HG03097 (cell line): Measurements from ENCODE around the gene GRIK1.
"Not testable (repeated sequence)": the region's sequence is repeated elsewhere in the genome, so short reads cannot be mapped to it uniquely, and the experiment has no call there.

Source experiments
- ATAC-seq: cut with Tn5 transposase; IDR thresholded peaks from one replicate; pipeline ENCODE4 v1.9.1; 2021; ENCODE audit not compliant: unreplicated experiment, low FRiP score

Gene GRIK1

DNA sequence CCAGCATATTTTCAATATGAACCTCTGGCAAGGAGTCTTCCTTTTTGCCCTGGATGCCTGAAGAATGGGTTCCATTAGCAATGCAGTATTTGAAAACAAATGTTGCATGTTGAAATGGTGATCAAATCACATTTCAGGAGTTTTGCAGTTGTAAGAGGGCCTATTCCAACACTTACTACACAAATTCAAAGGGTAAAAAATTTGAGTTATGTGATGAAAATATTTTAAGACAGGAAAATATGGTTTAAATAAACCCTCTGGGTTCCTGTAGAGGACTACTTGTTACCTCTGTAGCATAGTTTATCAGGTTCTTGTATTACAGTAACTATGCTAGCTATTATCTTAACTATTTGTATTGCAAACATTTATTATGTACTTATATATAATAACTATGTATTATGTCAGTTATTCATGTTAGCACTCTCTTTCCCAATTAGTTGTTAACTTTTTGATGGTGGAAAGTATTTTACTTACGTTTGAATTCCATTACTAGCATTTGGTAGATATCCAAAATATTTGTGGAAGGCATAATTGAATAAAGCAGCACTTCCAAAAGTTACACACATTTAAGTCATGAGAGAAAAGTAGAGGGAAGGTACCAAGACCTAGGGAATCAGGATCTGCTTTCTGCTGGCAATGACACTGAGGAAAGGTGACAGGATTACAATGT lies 312.9 kb downstream of the GRIK1 start:
- no peak for ATAC-seq

DNA sequence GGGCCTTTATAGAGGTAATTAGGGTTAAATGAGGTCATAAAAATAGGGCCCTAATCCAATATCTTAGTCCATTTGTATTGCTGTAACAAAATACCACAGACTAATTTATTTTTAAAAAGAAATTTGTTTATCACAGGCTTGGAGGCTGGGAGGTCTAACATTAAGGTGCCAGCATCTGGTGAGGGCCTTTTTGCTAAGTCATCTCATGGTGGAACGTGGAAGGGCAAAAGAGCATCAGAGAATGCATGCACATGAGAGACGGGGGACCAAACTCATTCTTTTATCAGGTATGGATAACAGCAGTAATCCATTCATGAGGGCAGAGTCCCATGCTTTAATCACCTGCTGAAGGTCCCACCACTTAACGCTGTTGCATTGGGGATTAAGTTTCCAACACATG lies 313.8 kb downstream of the GRIK1 start:
- no peak for ATAC-seq

DNA sequence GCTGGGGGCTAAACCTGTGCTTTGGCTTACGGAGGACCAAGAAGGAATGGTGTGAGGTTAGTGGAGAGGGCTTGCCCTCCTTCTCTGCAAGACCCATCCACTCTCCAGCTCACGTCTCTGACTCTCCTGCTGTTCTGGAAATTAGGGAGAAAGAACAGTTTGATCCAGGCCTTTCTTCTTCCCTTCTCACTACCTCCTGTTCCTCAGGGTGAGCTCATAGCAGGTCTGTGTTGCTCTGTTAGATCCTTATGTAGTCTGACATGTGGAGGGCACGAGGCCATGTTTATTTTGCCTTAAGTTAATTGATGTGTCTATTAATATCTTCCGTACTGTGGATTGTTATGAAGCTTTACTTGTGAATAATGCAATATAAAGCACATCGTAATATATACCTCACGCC lies 315.0 kb downstream of the GRIK1 start:
- ATAC-seq = no peak

DNA sequence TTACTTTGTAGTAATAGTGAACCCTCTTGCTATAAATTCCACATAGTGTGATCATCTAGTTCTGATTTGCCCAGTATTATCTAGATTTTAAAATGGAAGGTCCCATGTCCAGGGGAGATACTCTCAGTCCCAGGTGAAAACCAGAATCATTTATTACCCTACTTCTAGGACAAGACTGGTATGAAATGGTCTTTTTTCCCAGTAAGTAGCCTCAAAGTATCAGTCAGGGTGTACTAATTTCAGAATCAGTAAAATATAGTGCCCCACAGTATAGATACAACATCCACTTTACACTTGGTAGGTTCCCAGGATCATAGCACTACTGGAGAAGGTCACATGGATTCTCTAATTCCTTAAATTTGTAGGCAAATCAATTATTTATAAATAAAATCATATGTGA lies 318.3 kb downstream of the GRIK1 start:
- no peak for ATAC-seq

DNA sequence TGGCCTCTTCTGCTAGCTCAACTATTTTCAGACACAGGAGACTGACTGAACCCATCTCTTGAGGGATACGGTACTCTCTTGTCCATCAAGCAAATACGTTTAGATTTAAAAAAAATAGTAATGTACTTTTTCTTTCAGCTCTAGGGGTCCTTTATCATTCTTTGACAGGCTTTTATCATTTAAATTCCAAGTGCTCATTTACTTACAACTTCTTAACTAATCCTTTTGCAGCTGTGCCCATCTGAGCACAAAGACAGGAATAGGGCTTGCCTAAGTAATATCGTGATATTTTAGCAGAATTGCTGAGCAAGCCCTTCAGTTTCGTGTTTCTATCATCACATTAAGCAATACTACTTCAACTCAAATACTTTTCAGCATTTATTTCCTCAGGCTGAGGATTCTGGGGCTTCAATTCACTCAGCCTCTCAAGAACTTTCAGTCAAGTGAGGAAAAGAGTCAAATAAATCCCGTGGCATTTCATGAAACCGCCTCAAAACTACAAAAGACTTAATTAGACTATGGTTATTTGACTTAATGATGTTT lies 323.5 kb downstream of the GRIK1 start:
- no peak for ATAC-seq

DNA sequence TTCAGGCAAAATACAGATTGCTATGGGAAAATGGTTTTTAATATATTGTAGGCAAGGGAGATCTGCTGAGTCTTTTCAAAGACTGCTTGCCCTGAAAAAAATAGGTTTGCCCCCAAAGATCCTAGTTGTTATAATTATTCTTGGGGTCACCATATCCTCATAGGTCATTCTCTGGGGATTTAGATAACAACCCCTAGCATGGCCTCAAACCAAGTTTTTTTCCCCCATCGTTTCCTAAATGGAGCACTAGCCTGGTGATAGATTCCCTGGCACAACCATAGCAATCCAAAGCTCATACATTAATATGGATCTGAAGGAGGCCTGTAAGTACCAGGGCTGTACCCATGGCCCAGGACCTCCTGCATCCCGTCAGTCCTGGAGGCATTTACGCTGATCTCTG lies 325.9 kb downstream of the GRIK1 start:
- no peak for ATAC-seq

DNA sequence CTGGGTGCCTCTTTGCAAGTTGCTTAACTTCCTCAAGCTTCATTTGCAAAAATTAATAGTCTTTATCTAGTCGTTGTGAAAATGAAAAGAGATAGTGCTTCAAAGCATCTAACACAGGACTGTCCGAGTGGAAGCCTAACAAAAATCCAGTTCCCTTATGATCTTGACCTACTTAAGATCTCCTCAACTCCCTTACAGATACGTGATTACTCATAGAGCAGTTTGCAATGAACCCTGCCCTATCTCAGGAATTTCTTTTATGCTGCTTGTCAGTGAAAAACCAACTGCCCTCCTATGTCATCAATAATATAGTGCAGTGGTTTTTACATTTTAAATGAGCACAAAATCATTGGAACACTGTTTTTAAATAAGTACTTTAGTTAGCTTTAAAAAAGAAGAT lies 326.8 kb downstream of the GRIK1 start:
- no peak for ATAC-seq

DNA sequence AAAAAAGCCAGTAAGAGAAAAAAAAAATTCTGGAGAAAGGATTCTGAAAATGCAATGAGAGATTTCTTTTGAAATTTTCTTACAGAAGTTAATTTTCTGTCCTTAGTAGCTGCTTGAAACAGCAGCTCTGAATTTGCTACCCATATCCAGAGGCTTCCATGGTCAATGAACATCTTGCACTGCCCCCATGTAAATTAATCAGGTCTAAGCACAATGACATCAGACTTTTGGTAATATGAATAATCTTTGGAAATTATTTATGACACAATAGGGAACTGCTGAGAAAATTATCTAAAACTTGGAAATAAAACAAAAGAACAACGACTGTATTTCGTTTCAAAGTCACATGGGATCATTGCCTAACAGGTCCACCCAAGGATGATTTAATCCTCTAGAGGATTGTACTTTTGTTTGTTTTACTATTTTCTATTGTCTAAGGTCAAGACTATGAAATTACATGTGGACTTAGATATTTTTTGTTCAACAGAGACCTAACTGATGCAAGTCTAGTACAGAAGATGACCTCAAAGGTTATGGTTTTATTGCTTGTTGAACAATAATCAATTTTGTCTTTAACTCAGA lies 328.9 kb downstream of the GRIK1 start:
- no peak for ATAC-seq

DNA sequence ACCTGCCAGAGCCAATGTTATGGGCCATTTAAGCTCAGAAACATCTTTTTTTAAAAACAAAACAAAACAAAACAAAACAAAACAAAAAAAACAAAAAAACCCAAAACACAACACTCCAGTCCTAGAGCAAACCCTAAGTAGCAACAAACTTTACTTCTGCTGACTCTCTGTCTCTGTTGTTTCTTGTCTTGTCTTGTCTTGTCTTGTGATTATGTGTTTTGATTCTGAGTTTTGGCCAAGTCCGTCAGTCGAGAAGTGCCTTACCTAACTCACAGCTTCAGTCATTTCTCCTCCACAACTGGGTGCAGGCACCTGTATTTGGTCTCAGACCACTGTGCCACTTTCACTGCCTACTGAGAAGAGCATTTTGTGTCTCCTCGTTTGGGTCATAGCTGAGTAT lies 333.2 kb downstream of the GRIK1 start:
- ATAC-seq = no peak

DNA sequence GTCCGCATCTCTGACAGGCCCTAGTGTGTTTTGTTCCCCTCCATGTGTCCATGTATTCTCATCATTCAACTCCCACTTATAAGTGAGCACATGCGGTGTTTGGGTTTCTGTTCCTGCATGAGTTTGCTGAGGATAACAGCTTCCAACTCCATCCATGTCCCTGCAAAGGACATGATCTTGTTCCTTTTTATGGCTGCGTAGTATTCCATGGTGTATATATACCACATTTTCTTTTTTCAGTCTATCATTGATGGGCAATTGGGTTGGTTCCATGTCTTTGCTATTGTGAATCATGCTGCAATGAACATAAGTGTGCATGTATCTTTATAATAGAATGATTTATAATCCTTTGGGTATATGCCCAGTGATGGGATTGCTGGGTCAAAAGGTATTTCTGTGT lies 334.6 kb downstream of the GRIK1 start:
- ATAC-seq = not testable (repeated sequence)

DNA sequence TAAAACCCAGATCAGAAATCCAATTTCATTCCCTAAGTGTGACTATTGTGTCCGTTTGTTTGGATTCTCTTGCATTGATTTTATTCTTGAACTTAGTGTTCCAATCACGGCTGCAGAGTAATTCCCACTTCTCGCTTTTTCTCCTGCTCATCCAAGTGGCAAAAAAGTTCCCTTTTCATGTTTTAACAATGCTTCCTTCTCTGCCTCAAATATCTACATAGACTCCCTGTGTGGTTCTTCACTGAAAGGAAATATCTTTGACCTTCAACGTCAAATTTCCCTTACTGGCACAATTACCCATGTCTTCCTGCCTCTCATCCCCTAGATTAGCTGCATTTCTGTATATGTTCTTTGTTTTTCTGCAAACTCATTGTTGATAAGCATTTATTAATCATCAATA lies 335.7 kb downstream of the GRIK1 start:
- ATAC-seq = no peak

DNA sequence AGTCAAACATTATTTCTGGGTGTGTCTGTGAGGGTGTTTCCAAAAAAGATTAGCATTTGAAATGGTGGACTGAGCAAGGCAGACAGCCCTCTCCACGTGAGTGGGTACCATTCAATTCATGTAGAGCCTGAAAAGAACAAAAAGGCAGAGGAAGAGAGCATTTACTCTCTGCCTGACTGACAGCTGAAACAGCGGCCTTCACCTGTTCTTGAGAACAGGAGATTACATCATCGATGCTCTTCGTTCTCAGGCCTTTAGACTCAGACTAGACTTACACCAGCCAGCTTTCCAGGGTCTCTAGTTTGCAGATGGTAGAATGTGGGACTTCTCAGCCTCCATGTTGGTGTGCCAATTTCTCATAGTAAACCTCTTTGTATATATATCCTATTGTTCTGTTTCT lies 338.7 kb downstream of the GRIK1 start:
- no peak for ATAC-seq

DNA sequence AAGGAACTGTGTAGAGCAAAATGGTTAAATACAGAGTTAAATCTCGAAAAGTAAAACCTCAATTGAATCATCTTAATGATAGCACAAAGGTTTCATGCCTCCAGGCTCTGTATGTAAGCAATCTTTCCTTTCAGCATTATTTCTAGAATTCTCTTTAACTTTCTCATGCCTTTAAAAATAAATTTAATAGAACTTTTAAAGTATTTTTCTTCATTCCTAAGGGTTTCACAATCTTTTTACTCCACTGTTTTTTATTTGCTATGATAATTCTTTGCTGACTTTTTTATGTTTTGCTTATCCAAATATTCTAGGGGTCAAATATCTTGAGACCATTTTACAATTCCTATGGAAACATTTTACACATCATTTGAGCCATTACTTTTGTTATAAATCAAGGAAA lies 353.1 kb downstream of the GRIK1 start:
- ATAC-seq = no peak

DNA sequence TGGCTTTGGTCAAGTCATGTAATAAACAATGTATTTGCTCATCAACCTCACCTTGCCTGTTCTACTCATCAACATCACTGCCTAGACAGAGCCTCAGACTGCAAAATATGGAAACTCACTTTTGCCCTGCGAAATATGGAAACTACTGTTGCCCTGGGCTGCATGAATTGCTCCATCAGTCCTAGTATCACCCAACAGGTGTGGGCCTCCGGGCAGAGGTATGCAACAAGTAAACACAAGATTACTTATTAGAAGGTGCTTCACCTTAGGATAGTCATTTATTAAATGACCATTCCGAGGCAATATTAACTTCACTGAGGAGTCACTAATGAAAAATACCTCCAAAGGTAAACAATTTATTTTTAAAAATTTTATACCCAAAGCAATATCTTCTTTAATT lies 354.3 kb downstream of the GRIK1 start:
- no peak for ATAC-seq

DNA sequence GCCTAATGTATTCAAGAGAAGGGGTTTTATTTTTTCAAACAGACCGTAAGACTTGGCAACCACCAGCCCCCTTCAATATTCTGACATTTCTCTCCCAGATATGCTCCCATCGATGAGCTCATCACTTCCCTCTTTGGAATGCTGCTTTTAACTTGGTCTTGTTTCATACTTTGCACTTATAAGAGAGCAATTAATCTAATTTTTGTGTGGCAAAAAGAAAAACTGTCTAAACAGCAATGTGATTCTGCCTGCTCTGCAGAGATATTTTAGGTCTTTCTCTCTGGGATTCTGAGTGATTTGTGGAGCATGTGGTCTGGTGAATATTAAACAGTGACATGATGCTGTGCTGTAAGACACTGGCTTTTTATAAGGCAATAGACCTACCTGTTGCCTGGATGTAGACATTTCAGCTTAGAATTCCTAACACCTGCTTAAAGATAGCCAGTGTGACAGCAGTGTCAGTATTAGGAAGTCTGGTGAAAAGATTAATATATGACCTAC lies 356.3 kb downstream of the GRIK1 start:
- no peak for ATAC-seq

DNA sequence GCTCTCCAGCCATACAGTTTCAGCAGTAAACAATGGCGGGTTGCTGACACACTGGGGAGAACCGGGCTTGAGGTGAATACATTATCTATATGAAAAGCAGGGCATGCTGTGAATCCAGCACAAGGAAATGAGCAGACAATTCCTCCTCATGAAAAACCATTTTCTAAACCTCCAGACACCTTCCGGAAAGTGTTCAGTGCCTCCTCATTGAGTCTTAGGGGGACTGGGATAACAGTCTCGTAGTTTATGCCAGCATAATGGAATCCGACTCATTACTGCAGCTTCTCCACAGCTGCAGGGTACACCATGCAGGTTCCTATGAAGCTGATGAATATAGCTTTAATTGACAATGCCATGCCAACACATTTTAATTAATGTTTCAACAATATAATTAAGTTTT lies 356.9 kb downstream of the GRIK1 start:
- ATAC-seq = no peak

DNA sequence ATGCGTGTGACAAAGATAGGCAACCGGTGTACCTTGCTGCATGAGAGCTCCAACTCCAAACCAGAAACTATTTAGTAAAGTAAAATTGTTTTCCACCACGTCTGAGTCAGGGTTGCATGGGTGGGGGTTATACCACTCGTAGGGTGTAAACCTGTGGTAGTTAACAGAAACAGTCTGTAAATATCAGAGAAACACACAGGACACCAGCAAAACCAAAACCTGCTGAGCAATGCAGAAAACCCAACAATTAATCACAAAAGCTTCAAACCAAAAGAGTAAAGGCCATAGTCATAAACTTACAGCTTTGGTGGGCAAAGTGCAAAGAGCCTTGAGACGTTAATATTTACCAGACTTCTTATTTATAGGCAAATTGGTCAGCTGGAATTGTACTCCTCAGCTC lies 358.4 kb downstream of the GRIK1 start:
- ATAC-seq = no peak

DNA sequence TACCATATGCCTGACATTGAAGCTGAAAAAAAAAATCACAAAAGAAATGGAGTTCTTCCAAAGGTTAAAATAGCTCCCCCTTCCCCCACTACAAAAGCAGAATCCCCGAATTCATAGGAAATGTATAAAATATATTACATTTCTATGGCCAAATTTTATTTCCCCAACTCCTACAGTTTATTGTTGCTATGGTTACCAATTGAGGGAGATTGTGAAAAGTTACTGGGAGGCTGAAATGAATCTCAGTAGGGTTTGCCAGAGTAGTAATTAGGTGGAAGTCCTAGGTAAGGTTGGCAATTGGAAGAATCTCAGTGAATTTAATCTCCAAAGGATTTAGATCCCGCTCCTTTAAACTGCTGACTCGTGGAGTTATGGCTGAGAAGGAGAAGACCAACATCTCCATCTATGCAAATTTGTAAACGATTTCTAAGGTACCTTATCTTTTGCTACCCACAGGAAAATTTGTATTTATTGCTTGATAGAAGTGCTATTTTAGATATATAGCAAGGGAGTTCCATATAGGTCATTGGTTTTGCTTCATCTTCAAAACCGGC lies 359.0 kb downstream of the GRIK1 start:
- ATAC-seq = no peak

DNA sequence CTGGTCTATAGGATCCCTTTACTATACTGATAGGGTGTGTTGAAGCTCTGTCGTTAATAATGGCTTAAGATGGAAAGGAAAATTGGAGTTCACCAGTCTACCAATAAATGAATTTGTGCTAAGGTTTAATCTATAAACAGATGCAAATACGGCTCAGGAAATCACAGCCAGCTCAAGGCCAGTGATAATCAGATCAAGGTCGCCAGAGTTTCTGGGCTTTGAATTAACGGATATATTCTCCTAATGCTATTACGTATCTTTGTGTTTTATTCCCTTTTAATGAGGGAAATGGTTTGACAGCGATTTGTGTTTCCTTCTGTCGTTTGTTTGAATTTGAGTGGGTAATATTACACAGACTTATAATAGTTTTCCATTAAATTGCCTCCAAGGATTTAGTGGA lies 361.5 kb downstream of the GRIK1 start:
- no peak for ATAC-seq

DNA sequence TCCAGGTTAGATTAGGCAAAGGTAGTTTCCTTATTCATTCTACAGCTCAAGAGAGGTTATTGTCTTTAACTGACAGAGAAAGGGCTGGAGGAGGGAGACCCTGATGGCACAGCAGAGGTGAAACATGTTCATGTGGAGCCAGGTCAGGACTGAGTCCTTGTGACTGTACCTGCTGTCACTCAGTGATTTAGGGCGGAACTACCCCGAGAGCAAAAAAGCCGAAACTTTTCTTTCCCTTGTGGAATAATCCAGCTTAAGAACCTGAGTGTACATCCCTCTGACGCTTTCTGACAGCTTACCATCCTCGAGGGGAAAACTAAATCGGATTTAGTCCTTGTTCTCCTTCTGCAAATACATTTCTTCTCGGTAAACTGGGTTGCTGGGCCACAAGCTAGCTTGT lies 367.8 kb downstream of the GRIK1 start:
- ATAC-seq = no peak

DNA sequence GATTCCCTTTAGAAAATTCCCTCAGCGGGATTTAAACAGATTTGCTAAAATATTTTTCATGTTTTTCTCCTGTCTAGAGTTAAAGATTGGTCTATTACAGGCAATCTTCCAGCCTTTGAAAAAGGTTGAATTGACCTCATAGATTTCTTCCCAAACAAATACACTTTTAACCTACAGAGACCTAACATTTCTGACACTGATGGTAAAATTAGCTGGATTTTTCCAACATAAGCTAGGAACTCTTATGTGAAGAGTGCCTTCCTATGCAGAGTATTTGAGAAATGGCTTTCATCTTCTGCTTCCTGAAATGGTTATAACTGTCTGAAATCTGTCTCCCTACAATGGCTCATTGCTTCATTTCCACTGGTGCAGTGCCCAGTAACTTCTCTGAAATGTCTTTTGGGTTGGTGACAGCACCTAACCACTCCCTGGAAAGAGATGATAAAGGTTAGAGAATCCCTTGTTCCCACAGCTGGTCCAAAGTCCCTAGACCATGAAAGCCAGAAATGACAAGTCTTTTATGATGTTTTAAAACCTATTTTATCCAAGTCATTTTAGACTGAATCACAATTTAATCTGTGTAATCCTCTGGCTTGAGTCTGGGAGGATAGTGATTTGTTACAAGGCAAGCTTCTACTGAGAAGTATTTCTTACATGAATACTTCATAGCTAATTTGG lies 371.6 kb downstream of the GRIK1 start:
- no peak for ATAC-seq
